GM12875 (cell line): ENCODE measurements around the gene SHISAL2B.
"Not testable (repeated sequence)": the region's sequence is repeated elsewhere in the genome, so short reads cannot be mapped to it uniquely, and the experiment has no call there.

Source experiments
- H3K4me3 ChIP-seq: one replicate; pipeline ENCODE4 v1.5.1; 2011; ENCODE audit warnings: low read depth, low read length, control low read depth
- CTCF ChIP-seq: IDR thresholded peaks from 2 replicates; pipeline ENCODE4 v1.5.1; 2011; ENCODE audit warnings: low read depth, mild to moderate bottlenecking, control low read depth, inconsistent platforms, low read length, moderate library complexity, borderline replicate concordance; ENCODE audit not compliant: insufficient read depth

SHISAL2B gene

GRCh38 chr5:64655596-64655995, 34.7 kb upstream of the SHISAL2B start:
- TF ChIP-seq CTCF: no peak

GRCh38 chr5:64659289-64659688, 31.0 kb upstream of the SHISAL2B start:
- H3K4me3 ChIP-seq: no peak overlapping the region
- TF ChIP-seq CTCF: no peak

More at GRCh38 chr5:64655596-64655995, 34.7 kb upstream of the SHISAL2B start:
- no peak overlapping the region for H3K4me3 ChIP-seq

GRCh38 chr5:64663181-64663580, 27.1 kb upstream of the SHISAL2B start:
- H3K4me3 ChIP-seq: not testable (repeated sequence)

DNA sequence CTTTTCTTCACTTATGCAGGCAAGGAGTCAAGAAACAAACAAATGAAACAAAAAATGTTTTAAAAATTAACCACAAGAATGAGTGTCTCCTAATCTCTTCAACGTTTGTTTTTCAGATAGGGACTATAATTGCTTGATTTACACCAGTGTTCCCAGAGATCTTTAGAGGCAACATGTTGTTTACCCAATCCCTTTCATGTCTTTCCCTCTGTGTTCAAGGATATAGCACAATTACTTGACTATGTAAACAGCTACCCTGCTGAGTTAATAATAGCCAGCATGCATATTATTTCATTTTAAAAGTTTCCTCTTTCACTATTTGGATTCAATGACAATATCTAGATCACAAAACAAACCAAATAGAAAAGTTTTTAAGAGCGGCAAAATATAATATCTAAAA, 25.1 kb upstream of the SHISAL2B start:
- no peak for TF ChIP-seq CTCF
- no peak overlapping the region for H3K4me3 ChIP-seq

- no peak overlapping the region for H3K4me3 ChIP-seq
- TF ChIP-seq CTCF: no peak
Measured at GRCh38 chr5:64666078-64666477, 24.2 kb upstream of the SHISAL2B start.

DNA sequence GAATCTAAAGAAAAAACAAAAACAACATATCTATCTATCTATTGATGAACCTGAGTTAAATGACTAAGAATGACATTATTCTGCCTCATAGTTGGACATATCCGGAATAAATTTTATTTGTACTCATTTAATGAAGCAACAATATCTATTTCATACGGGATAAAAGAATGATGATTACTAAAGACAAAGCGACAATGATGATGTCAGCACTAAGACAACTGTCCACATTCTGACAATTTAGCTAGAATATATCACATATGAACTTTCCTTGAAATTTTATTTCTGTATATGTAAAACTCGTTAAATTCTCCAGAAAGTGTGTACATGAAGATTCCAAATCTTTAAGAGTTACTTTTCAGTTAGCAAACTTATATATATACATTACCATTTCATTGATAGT, 23.2 kb upstream of the SHISAL2B start:
- no peak for TF ChIP-seq CTCF
- H3K4me3 ChIP-seq: no peak overlapping the region

- no peak overlapping the region for H3K4me3 ChIP-seq
- TF ChIP-seq CTCF: no peak
Measured at GRCh38 chr5:64670277-64670676, 20.0 kb upstream of the SHISAL2B start.

- no peak overlapping the region for H3K4me3 ChIP-seq
- no peak for TF ChIP-seq CTCF
Measured at GRCh38 chr5:64671678-64672077, 18.6 kb upstream of the SHISAL2B start.
